Amniotic stem cell (primary cell): ENCODE results near the gene CCDC106.

ENCODE experiments used
- DNase-seq: peaks from one replicate; lab custom pipeline; 2025; lab: John Stamatoyannopoulos, UW

The CCDC106 gene

GRCh38 chr19:55650602-55651230, 2.7 kb downstream of the CCDC106 start:
- DNase-seq: no peak

DNA sequence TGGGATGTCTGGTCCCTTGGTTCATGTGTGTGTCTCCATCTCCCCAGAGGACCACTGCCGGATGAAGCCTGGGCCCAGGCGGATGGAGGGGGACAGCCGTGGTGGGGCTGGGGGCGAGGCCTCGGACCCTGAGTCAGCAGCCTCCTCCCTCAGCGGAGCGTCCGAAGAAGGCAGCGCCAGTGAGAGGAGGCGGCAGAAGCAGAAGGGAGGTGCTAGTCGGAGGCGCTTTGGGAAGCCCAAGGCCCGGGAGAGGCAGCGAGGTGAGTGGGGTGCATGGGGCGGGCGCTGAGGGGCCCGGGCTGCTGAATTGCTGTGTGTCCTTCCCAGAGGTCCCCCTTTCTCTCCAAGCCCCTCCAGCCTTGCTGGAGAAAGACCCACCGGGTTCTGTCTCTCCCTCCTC, 3.2 kb downstream of the CCDC106 start:
- DNase-seq: no peak

DNA sequence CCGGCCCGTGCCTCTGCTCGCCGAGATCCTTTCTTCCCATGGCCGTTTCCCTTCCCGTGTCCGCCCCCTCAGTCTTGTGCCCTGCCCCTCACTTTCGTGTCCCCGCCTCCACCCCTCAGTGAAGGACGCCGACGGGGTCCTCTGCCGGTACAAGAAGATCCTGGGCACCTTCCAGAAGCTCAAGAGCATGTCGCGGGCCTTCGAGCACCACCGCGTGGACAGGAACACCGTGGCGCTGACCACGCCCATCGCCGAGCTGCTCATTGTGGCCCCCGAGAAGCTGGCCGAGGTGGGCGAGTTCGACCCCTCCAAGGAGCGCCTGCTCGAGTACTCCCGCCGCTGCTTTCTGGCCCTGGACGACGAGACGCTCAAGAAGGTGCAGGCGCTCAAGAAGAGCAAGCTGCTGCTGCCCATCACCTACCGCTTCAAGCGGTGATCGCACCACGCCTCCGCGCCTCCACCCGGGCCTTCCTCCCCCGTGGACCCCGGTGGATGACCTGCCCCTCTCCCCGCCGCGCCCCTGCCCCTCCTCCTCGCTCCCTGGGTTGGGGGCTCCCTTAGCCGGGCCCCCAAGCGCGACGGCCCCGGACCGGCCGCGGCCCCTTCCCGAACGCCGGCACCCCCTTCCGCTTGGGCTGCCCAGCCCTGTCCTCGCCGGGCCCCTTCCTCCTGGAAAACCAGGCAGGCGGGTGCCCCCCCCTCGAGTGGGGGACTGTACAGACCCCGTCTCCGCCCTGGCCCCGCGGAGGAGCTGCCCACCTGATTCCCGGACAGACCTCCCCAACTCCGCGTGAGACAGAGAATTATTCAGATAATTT, 4.5 kb downstream of the CCDC106 start:
- DNase-seq: no peak

DNA sequence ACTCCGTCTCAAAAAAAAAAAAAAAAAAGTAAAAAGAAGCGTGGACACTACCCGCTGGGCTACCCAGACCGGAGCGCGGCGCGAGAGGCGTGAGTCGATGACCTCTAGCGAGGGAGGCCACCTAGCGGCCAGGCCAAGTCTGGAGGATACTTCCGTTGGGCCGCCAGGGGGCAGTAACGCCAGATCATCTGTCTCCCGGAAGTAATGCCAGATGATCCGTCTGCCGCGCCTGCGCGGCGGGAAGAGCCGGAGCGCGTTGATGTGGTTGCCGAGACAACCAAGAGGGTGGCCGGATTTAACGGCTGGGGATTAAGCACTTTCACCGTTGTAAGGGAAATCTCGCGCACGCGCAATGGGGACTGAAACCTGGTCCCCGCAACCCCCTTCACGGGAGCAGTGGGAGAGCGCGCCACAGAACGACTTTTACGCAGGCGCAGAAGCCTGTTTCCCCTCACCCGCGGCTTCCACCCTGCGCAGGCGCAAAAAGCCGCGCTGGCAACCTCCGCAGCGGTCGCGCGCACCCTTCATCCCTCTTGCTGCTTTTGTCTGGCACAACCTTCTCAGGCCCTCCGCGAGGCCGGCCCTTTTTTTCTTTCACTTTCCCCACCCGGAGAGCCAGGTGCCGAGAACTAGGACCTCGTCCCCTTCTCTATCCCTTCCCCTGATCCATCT, 5.8 kb downstream of the CCDC106 start:
- peak; percentile 95 for DNase-seq

DNA sequence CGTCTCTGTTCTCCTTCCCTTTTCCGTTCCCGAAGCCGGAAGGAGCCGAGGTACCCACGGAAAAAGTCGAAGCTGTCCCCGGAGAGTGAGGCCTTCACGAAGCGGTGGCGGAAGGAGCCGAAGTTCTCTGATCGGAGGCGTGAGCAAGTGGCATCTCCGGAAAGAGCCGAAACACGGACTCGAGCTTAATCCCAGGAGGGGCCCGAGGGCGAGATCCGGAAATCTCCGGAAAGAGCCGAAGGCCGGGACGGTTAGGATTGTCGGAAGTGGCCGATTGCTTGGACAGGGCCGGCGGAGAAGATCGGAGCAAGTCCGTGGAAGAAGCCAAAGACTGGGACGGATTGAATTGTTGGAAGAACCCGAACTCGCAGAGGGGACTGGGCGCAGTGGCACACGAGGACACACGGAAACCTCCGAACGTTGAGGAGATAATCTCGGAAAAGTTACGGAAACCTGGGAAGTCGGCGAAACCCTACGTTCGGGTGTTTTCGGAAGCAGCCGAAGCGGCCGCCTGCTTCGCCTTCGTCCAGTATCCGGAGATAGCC, 6.4 kb downstream of the CCDC106 start:
- peak; percentile 98 for DNase-seq

DNA sequence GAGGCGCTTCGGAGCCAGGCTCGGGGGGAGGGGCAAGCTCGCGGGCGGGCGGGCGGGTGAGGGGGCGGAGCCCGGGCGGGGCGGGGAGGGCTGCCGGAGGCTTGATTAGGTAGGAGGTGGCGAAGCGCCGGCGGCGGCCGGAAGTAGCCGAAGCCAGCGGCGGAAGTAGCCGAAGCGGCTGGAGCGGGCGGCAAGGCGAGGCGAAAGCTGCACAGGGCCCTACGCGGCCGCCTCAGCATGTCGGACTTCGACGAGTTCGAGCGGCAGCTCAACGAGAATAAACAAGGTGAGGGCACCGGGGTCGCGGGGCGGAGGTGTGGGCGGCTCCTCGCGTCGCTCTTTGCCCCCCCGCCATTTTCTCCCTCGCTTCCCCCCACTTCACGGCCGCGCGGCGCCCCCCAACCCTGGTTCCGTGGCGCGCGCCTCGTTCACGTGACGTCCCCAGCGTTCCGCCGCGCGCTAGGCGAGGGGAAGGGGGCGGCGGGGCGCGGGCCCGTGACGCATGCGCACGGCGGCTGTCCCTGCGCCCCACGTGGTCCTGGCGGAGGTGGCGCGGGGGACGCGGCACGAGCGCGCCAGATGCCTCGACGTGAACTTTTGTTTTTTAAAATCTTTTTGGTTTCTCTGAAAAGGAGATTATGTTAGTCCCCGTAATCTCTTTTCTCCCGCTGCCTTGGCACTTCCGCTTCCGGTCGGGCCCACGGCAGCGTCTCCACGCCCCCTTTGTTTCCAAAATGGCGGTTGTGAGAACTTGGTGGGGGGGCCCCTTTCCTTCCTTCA, 7.0 kb downstream of the CCDC106 start, which contains the start of gene U2AF2:
Gene U2AF2 (plus strand): TSS at position 168 of the 780 bp plus-strand sequence. CDS start 70 bp downstream, at position 238.
- peak; percentile 56 for DNase-seq

DNA sequence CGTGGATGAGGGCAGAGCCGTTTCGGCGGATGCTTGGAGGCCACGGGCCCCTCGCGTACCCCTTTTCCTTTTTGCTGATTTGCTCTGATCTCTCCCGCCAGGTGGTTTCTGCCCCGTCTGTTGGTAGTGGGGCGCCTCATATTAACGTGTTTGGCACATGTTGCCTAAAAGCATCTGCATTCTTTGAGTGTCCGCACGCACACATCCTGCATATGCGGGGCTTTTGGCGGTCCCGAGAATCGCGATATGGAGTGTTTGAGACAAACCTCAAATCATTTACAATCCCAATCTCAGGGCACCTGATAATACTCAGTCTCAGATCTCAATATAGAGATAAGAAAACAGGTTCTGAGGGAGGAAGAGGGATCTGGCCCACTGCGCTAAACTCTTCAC, 7.6 kb downstream of the CCDC106 start:
- no peak for DNase-seq

DNA sequence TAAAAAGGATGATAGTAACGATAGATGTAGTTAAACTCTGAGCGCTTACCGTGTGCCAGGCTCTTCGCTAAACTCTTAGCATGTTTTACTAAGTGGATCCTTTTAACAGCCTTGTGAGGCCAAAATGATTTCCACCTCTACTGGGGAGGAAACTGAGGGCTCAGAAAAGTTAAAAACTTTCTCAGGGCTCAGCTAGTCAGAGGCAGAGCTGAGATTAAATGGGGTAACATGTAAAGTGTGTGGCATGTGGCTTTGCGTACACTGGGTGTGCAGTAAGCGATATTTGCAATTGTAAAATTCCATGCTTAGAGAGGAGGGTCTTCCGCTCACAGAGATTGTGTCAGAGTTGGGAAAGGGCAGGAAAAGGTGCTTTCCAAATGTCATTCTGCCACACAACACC, 8.5 kb downstream of the CCDC106 start:
- DNase-seq: no peak

GRCh38 chr19:55656988-55657747, 9.2 kb downstream of the CCDC106 start:
- DNase-seq: no peak

- DNase-seq: no peak
These were observed 10.9 kb downstream of the CCDC106 start for GRCh38 chr19:55658846-55659459.

GRCh38 chr19:55659822-55660221, 11.8 kb downstream of the CCDC106 start:
- DNase-seq: no peak

GRCh38 chr19:55660404-55660803, 12.4 kb downstream of the CCDC106 start:
- no peak for DNase-seq

DNA sequence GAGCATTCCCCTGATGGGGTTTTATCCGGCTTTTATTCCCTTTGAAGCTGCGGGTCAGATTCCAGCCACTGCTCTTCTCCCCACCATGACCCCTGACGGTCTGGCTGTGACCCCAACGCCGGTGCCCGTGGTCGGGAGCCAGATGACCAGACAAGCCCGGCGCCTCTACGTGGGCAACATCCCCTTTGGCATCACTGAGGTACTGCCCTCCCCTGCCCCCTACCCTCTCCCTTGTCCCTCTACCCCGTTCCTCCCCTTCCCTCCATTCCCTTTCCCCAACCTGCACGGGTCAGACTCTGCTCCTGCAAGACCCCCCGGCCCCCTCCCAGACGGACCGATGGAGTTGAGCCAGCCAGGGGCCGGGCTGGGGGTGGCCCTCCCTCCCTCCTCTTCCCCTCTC, 13.0 kb downstream of the CCDC106 start:
- no peak for DNase-seq

- no peak for DNase-seq
These were observed 13.8 kb downstream of the CCDC106 start for GRCh38 chr19:55661826-55662225.

DNA sequence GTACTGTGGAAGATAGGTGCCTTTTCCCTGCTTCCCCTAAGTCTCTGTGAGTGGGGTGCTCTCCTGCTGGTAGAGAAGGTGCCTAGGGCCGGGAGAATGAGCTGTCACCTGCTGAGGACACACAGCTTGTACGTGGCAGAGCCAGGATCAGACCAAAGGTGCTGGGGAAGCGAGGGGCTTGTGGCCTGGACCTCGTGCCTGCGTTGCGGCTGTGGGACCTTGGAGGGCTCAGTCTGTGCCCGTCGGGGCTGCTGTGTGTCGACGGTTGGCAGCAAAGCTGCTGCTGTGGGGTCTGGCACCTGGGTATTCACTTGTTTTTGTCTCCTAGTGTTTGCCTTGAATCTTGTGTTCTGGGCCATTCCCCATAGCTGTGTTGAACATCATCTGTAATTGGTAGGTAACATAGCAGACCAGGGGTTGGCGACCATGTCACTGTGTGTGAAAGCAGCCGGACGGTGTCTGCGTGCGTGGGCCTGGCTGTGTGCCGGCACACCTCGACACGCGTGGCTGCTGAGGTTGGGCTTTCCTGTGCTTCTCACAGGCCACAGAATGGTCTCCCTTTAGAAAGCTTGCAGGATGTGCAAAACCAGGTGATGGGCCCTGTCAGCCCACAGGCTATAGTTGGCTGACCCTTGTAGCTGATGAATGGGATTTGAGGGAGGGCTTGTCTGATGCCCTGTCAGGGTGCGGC, 16.0 kb downstream of the CCDC106 start:
- no peak for DNase-seq

GRCh38 chr19:55666343-55667005, 18.5 kb downstream of the CCDC106 start:
- DNase-seq: no peak

GRCh38 chr19:55667006-55667381, 19.0 kb downstream of the CCDC106 start:
- no peak for DNase-seq

GRCh38 chr19:55667511-55667910, 19.5 kb downstream of the CCDC106 start:
- no peak for DNase-seq

DNA sequence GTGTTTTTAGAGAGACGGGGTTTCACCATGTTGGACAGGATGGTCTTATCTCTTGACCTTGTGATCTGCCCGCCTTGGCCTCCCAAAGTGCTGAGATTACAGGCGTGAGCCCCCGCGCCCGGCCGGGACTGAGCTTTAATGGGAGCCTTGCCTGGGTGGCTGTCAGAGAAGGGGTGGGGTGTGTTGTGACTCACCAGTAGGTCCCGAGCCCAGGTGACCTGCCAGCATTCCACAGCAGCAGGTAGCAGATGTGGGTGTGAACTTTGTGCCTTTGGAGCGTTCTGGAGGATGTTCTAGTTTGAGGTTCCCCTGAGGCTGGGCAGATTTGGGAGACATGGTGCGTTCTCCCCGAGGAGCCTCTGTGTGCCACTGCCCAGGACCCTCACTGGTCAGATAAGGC, 19.9 kb downstream of the CCDC106 start:
- DNase-seq: no peak
